Loucy (cell line): ENCODE results near the gene SMTNL2.

Experiments used
- EZH2phosphoT487 ChIP-seq: fragments of 200-600 bp; IDR thresholded peaks from 2 replicates; pipeline ENCODE4 v1.6.1; 2018; ENCODE audit warnings: antibody characterized with exemption, mild to moderate bottlenecking, moderate library complexity, borderline replicate concordance
- TF ChIP-seq, protein P1 (sequence below): fragments of 200-600 bp; sonication (generic); conservative IDR thresholded peaks from 2 replicates; pipeline ENCODE4 v1.5.1; 2014; ENCODE audit warnings: mild to moderate bottlenecking, antibody characterized with exemption, low read length

DNA sequence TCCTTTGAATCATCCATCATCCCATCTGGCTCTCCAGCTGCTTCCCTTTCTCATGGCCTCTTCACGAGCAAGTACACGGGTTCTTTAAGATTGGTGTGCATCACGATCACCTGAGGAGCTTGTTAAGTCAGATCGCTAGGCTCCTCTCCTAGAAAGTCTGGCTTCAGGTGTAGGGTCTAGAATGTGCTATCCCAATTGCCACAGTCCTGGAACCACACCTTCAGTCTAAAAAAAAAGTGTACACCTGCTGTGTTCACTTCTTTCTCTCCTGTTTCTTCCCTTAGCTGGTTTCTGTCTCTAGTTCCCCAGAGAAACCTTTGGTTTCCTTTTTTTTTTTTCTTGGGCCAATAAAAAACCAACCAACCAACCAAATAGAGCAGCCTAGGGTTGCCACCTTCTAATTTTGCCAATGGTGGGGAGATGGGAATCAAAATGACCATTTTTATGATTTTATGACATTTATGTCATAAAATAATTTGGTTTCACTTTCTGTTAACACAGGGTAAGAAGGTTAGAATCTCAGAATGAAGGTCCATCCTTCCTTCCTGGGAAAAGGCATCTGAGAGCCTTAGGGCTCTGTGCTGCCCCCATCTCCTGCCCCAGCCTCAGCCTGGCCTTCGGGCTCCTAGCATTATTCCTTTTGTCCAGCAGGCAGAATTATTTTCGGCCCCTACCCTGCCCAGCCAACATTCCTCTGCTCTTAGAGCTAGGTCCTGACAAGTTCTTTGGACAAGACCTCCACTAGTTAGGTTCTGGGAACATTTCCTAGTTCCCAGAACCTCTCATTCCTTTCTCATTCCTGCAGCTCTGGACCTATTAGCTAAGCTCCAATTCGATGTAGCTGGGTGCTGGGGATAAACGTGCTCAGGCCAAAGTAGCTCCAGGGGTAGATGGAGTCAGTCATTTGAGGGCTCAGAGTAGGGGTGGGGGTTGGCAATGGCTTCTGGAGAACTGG lies 22.0 kb upstream of the SMTNL2 start:
- TF ChIP-seq, protein P1, sequence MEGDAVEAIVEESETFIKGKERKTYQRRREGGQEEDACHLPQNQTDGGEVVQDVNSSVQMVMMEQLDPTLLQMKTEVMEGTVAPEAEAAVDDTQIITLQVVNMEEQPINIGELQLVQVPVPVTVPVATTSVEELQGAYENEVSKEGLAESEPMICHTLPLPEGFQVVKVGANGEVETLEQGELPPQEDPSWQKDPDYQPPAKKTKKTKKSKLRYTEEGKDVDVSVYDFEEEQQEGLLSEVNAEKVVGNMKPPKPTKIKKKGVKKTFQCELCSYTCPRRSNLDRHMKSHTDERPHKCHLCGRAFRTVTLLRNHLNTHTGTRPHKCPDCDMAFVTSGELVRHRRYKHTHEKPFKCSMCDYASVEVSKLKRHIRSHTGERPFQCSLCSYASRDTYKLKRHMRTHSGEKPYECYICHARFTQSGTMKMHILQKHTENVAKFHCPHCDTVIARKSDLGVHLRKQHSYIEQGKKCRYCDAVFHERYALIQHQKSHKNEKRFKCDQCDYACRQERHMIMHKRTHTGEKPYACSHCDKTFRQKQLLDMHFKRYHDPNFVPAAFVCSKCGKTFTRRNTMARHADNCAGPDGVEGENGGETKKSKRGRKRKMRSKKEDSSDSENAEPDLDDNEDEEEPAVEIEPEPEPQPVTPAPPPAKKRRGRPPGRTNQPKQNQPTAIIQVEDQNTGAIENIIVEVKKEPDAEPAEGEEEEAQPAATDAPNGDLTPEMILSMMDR, result 0 out of 2 replicates have a peak, but pooled peaks have one; percentile 14
- TF ChIP-seq EZH2phosphoT487, result no peak
